G401 (cell line): ENCODE results near the gene MFSD6L. TPM values are rescaled to one million over a fixed set of nuclear protein-coding genes. Genes with fewer than 3 reads are reported as not detected.
"Not testable (repeated sequence)": the region's sequence is repeated elsewhere in the genome, so short reads cannot be mapped to it uniquely, and the experiment has no call there.

Experiments
- DNase-seq: peaks from one replicate; pipeline ENCODE4 v3.0.0-alpha.2; 2015; ENCODE audit warnings: low spot score
- in situ Hi-C: cut with HindIII; loops from 2 replicates; pipeline ENCODE4 v1.10.0; 2016; ENCODE audit warnings: low sequenced_read_pairs, mixed read lengths
- total RNA-seq: library from RNA; depleted of rRNA; stranded (reverse); fragments of >200 nt; shearing (Covaris generic); gene quantifications from 2 replicates; pipeline ENCODE4 v1.2.3, GENCODE V29; 2014

Gene MFSD6L
- total RNA-seq, 1 experiment from 2014 or later: not detected

- in situ Hi-C loops: no loop called here
- no peak for DNase-seq
Measured at GRCh38 chr17:8828517-8828875, 29.3 kb upstream of the MFSD6L start.

GRCh38 chr17:8826808-8827435 is 27.8 kb upstream of the MFSD6L start:
- DNase-seq: no peak
- in situ Hi-C loops: no loop called here

- no peak for DNase-seq
- in situ Hi-C loops: no loop called here
Measured at GRCh38 chr17:8825802-8826201, 26.6 kb upstream of the MFSD6L start.

- in situ Hi-C loops: no loop called here
- no peak for DNase-seq
Measured at GRCh38 chr17:8823279-8823678, 24.1 kb upstream of the MFSD6L start.

GRCh38 chr17:8822401-8823035 is 23.4 kb upstream of the MFSD6L start:
- in situ Hi-C loops: no loop called here
- DNase-seq: no peak

- in situ Hi-C loops: no loop called here
Measured at GRCh38 chr17:8821446-8822105, 22.4 kb upstream of the MFSD6L start.

GRCh38 chr17:8820311-8821010 is 21.3 kb upstream of the MFSD6L start:
- no peak for DNase-seq
- in situ Hi-C loops: no loop called here

More at GRCh38 chr17:8821446-8822105, 22.4 kb upstream of the MFSD6L start:
- DNase-seq: no peak

GRCh38 chr17:8818654-8819330 is 19.6 kb upstream of the MFSD6L start:
- DNase-seq: no peak
- in situ Hi-C loops: no loop called here

GRCh38 chr17:8818047-8818446 is 18.9 kb upstream of the MFSD6L start:
- DNase-seq: no peak
- in situ Hi-C loops: no loop called here

GRCh38 chr17:8806926-8807550 is 7.9 kb upstream of the MFSD6L start:
- in situ Hi-C loops: no loop called here
- DNase-seq: no peak

- in situ Hi-C loops: no loop called here
- no peak for DNase-seq
Measured at GRCh38 chr17:8806253-8806925, 7.2 kb upstream of the MFSD6L start.

- in situ Hi-C loops, DNase-seq: not testable (repeated sequence)
Measured at GRCh38 chr17:8805396-8805795, 6.2 kb upstream of the MFSD6L start.

GRCh38 chr17:8803531-8804420 is 4.6 kb upstream of the MFSD6L start:
- in situ Hi-C loops: no loop called here
- DNase-seq: peak; percentile 1

GRCh38 chr17:8801135-8801840 is 2.1 kb upstream of the MFSD6L start:
- in situ Hi-C loops: no loop called here
- no peak for DNase-seq

GRCh38 chr17:8800656-8801055 is 1.5 kb upstream of the MFSD6L start:
- in situ Hi-C loops: no loop called here
- DNase-seq: no peak

- DNase-seq: no peak
- in situ Hi-C loops: no loop called here
Measured at GRCh38 chr17:8799570-8800212, 526 bp upstream of the MFSD6L start.
